Measurements from ENCODE around the gene PTPRN2. TPM values are rescaled to one million over a fixed set of nuclear protein-coding genes. Genes with fewer than 3 reads are reported as not detected.

PTPRN2 gene
- polyA plus RNA-seq, 1 experiment = 0.31 TPM

GRCh38 chr7:158143196-158144120 is 444.2 kb downstream of the PTPRN2 start:
- Histone ChIP-seq H3K4me3 (ENCODE audit: low read depth, low read length) (no peak overlapping the region), H3K36me3 (ENCODE audit: control insufficient read depth, insufficient read depth, low read length) (no peaks in the 10 kb centered on the region), H3K27me3 (ENCODE audit: control insufficient read depth, insufficient read depth, low read length) (no peaks in the 10 kb centered on the region)
- CTCF ChIA-PET = no interaction called here
- TF ChIP-seq CTCF (IDR thresholded peaks at IDR 0.05; ENCODE audit: insufficient read depth, low read depth, low read length) = no peak
- DNase-seq (ENCODE audit: low read depth) = no peak
- POLR2A ChIA-PET = no interaction called here

GRCh38 chr7:158142657-158143056 is 445.0 kb downstream of the PTPRN2 start:
- H3K27me3 ChIP-seq (ENCODE audit: control insufficient read depth, insufficient read depth, low read length) = no peaks in the 10 kb centered on the region
- no peak overlapping the region for H3K4me3 ChIP-seq (ENCODE audit: low read depth, low read length)
- POLR2A ChIA-PET = no interaction called here
- no peak for DNase-seq (ENCODE audit: low read depth)
- CTCF ChIA-PET = no interaction called here
- H3K36me3 ChIP-seq (ENCODE audit: control insufficient read depth, insufficient read depth, low read length) = no peaks in the 10 kb centered on the region
- no peak for TF ChIP-seq CTCF (IDR thresholded peaks at IDR 0.05; ENCODE audit: insufficient read depth, low read depth, low read length)

DNA sequence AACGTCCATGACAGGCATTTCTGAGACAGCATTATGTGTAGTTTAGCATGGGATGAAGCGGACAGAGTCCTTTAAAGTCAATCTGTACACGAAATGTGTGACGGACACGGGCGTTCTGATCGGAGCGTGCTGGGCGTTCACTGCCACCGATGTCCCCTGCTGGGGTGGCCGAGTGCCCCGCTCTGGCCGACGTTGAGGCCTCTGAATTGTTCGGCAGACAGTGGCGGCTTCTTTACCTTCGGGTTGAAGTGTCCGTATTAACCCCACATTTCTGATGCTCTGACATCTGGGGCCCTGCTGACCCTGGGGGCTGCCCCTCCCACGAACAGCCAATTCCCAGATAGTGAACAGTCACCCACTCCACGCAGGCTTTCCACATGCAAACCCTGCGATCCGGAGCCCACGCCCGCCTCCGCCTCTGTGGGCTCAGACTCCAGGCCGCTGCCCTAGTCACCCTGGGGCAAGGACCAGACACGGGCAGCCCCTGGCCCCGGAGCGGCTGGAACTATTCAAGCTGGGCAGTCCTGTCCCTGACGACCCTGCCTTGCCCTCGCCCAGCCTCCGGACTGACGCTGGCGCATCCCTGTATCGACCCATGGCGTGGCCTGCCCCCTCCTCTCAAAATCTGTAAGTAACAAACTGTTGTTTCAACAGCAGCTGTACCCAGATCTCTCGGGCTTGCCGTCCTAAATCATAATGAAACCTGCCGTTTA is 445.7 kb downstream of the PTPRN2 start:
- POLR2A ChIA-PET = no interaction called here
- Histone ChIP-seq H3K36me3 (ENCODE audit: control insufficient read depth, insufficient read depth, low read length) (no peaks in the 10 kb centered on the region), H3K4me3 (ENCODE audit: low read depth, low read length) (no peak overlapping the region), H3K27me3 (ENCODE audit: control insufficient read depth, insufficient read depth, low read length) (no peaks in the 10 kb centered on the region)
- DNase-seq (ENCODE audit: low read depth) = no peak
- CTCF ChIA-PET = no interaction called here
- no peak for TF ChIP-seq CTCF (IDR thresholded peaks at IDR 0.05; ENCODE audit: insufficient read depth, low read depth, low read length)

GRCh38 chr7:158141221-158141582 is 446.4 kb downstream of the PTPRN2 start:
- TF ChIP-seq CTCF (IDR thresholded peaks at IDR 0.05; ENCODE audit: insufficient read depth, low read depth, low read length) = no peak
- POLR2A ChIA-PET = no interaction called here
- no peaks in the 10 kb centered on the region for H3K36me3 ChIP-seq (ENCODE audit: control insufficient read depth, insufficient read depth, low read length)

DNA sequence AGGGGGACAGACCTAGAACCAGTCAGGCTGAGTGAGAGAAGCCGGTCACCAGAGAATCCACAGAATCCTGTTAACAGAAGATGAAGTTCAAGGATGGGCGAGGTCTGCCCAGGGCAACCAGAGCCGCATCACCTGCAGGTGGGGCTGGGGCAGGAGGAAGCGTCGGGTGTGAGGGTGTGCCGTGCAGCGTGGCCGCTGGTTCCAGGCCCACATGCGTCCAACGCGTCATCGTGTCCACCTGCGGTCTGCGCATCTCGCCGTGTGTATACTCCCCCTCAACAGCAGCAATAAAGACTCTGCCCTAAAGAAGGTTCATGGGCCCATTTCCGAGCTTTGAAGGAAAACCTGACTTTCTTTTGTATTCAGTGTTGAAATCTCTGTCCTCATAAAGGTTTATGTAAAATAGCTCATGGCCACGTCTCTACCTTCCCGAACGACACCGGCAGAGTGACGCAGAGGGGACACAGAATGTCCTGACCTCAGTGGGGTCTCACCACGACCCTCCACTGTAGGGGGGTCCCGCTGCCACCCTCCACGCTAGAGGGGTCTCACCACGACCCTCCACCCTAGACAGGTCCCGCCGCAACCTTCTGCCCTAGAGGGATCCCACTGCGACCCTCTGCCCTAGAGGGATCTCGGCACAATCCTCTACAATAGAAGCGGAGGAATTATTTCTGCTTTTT is 446.9 kb downstream of the PTPRN2 start:
- DNase-seq (ENCODE audit: low read depth) = no peak
- H3K27me3 ChIP-seq (ENCODE audit: control insufficient read depth, insufficient read depth, low read length) = no peaks in the 10 kb centered on the region
- CTCF ChIA-PET = no interaction called here
- TF ChIP-seq CTCF (IDR thresholded peaks at IDR 0.05; ENCODE audit: insufficient read depth, low read depth, low read length) = no peak
- POLR2A ChIA-PET = no interaction called here
- H3K36me3 ChIP-seq (ENCODE audit: control insufficient read depth, insufficient read depth, low read length) = no peaks in the 10 kb centered on the region
- H3K4me3 ChIP-seq (ENCODE audit: low read depth, low read length) = no peak overlapping the region

More at GRCh38 chr7:158141221-158141582, 446.4 kb downstream of the PTPRN2 start:
- no peak overlapping the region for H3K4me3 ChIP-seq (ENCODE audit: low read depth, low read length)
- no peak for DNase-seq (ENCODE audit: low read depth)
- CTCF ChIA-PET = no interaction called here
- H3K27me3 ChIP-seq (ENCODE audit: control insufficient read depth, insufficient read depth, low read length) = no peaks in the 10 kb centered on the region

Data from BJ (cell line).